CD14-positive monocyte (primary cell): ENCODE data around the gene WWC2. TPM values are rescaled to one million over a fixed set of nuclear protein-coding genes. Genes with fewer than 3 reads are reported as not detected.

ENCODE experiments used
- DNase-seq, 3 donors: peaks; one replicate each; pipeline ENCODE4 v3.0.0-alpha.2; 2011 to 2022
- H2AFZ ChIP-seq: 2 replicates; pipeline ENCODE4 v1.6.0; 2012; ENCODE audit warnings: mild to moderate bottlenecking, low read depth, low read length, inconsistent platforms; ENCODE audit not compliant: insufficient read depth, poor library complexity, severe bottlenecking
- H3K27ac ChIP-seq, 2 donors: 1 replicate in 1 of 2; 2 replicates in 1 of 2; pipeline ENCODE4 v1.5.1; 2012 to 2013; ENCODE audit warnings: low read length in 2 of 2, control low read depth in 1 of 2, inconsistent platforms in 1 of 2, low read depth in 1 of 2, mild to moderate bottlenecking in 1 of 2
- H3K27me3 ChIP-seq, 2 donors: one replicate each; pipeline versions ENCODE4 v1.6.0 to v1.6.1; 2011 to 2013; ENCODE audit warnings: low read length in 2 of 2; ENCODE audit not compliant: control insufficient read depth in 2 of 2, insufficient read depth in 2 of 2
- H3K36me3 ChIP-seq, 2 donors: replicated peaks in 1 of 2; 1 replicate in 1 of 2; 2 replicates in 1 of 2; pipeline versions ENCODE4 v1.5.1 to v1.6.1; 2012 to 2013; ENCODE audit warnings: low read length in 2 of 2, control low read depth in 1 of 2, inconsistent platforms in 1 of 2, mild to moderate bottlenecking in 1 of 2; ENCODE audit not compliant: insufficient read depth in 2 of 2, control insufficient read depth in 1 of 2
- H3K4me1 ChIP-seq, 2 donors: 1 replicate in 1 of 2; 2 replicates in 1 of 2; pipeline versions ENCODE4 v1.5.1 to v1.6.1; 2012 to 2013; ENCODE audit warnings: low read length in 2 of 2, control low read depth in 1 of 2, inconsistent platforms in 1 of 2, mild to moderate bottlenecking in 1 of 2, moderate library complexity in 1 of 2; ENCODE audit not compliant: insufficient read depth in 2 of 2, control insufficient read depth in 1 of 2
- H3K4me2 ChIP-seq: replicated peaks from 2 replicates; pipeline ENCODE3; 2012; ENCODE audit warnings: low read length, moderate library complexity, mild to moderate bottlenecking; ENCODE audit not compliant: poor library complexity, severe bottlenecking; ENCODE audit errors: extremely low read depth
- H3K4me3 ChIP-seq, 3 experiments: fragments of 200-600 bp in 1 of 3; sonication (generic) in 1 of 3; replicated peaks in 1 of 3; 1 replicate in 2 of 3; 2 replicates in 1 of 3; pipeline ENCODE4 v1.5.1; 2011 to 2013; ENCODE audit warnings: low read length in 3 of 3, mild to moderate bottlenecking in 3 of 3, control low read depth in 2 of 3, low read depth in 2 of 3, inconsistent platforms in 1 of 3, moderate library complexity in 1 of 3
- H3K79me2 ChIP-seq: 2 replicates; pipeline ENCODE4 v1.6.0; 2012; ENCODE audit warnings: mild to moderate bottlenecking, control low read depth, inconsistent platforms, low read length, moderate library complexity; ENCODE audit not compliant: insufficient read depth
- H3K9ac ChIP-seq: 2 replicates; pipeline ENCODE4 v1.6.0; 2017; ENCODE audit warnings: low read length, mild to moderate bottlenecking; ENCODE audit not compliant: insufficient read depth, poor library complexity, severe bottlenecking
- H3K9me3 ChIP-seq, 2 donors: replicated peaks in 1 of 2; 1 replicate in 1 of 2; 2 replicates in 1 of 2; pipeline versions ENCODE4 v1.5.1 to v1.6.1; 2012 to 2013; ENCODE audit warnings: low read length in 2 of 2, control low read depth in 1 of 2; ENCODE audit not compliant: control insufficient read depth in 1 of 2, insufficient read depth in 1 of 2
- H4K20me1 ChIP-seq: 2 replicates; pipeline ENCODE4 v1.6.0; 2012; ENCODE audit warnings: mild to moderate bottlenecking, low read length, control low read depth, moderate library complexity; ENCODE audit not compliant: insufficient read depth
- H3K27ac Mint-ChIP-seq, 7 donors: one replicate each; pipeline ENCODE4 v1.8.0; 2020; ENCODE audit warnings: mild to moderate bottlenecking in 7 of 7, mixed read lengths in 7 of 7, moderate library complexity in 6 of 7, inconsistent platforms in 2 of 7
- H3K27me3 Mint-ChIP-seq, 3 donors: one replicate each; pipeline ENCODE4 v1.8.0; 2021 to 2022; ENCODE audit warnings: low read depth in 3 of 3, mild to moderate bottlenecking in 3 of 3, mixed read lengths in 3 of 3, moderate library complexity in 3 of 3, inconsistent platforms in 1 of 3
- H3K36me3 Mint-ChIP-seq, 2 donors: one replicate each; pipeline ENCODE4 v1.8.0; 2020; ENCODE audit warnings: mixed read lengths in 2 of 2, inconsistent platforms in 1 of 2, mild to moderate bottlenecking in 1 of 2
- H3K4me1 Mint-ChIP-seq: one replicate; pipeline ENCODE4 v1.8.0; 2020; ENCODE audit warnings: mild to moderate bottlenecking, mixed read lengths
- H3K4me3 Mint-ChIP-seq, 2 donors: one replicate each; pipeline ENCODE4 v1.8.0; 2020; ENCODE audit warnings: mild to moderate bottlenecking in 2 of 2, mixed read lengths in 2 of 2, moderate library complexity in 1 of 2
- H3K9me3 Mint-ChIP-seq, 7 donors: one replicate each; pipeline ENCODE4 v1.8.0; 2020 to 2022; ENCODE audit warnings: mixed read lengths in 7 of 7, mild to moderate bottlenecking in 6 of 7, moderate library complexity in 6 of 7, inconsistent platforms in 2 of 7
- WGBS: methylation state at CpG from one replicate; pipeline ENCODE4 v1.1.5; 2013; ENCODE audit warnings: missing lambda C conversion rate; ENCODE audit not compliant: insufficient coverage; 5-methylcytosine and 5-hydroxymethylcytosine counted together
- intact Hi-C, 2 donors: fragments of 100-400 bp; cut with micrococcal nuclease; formaldehyde crosslinking; loops; one replicate each; pipeline versions ENCODE4 v1.15.0 to v1.15.1; 2023
- polyA plus RNA-seq, 3 donors: library from polyadenylated mRNA; depleted of rRNA in 1 of 3; unstranded in 2 of 3; stranded (reverse) in 1 of 3; fragments of 300-500 nt in 2 of 3; fragments of >200 nt in 1 of 3; fragmentation: Illumina TruSeq in 2 of 3; gene quantifications; 1 replicate in 2 of 3; 2 replicates in 1 of 3; pipeline ENCODE4 v1.2.3, GENCODE V29; 2012 to 2021
- TF ChIP-seq, protein P1 (sequence below): fragments of 200-600 bp; IDR thresholded peaks from one replicate; pipeline ENCODE4 v1.8.0; 2022; ENCODE audit warnings: antibody characterized with exemption, mild to moderate bottlenecking

The WWC2 gene
- polyA plus RNA-seq, 3 donors, result 1.9 to 3.8 (median 2.9) TPM

DNA sequence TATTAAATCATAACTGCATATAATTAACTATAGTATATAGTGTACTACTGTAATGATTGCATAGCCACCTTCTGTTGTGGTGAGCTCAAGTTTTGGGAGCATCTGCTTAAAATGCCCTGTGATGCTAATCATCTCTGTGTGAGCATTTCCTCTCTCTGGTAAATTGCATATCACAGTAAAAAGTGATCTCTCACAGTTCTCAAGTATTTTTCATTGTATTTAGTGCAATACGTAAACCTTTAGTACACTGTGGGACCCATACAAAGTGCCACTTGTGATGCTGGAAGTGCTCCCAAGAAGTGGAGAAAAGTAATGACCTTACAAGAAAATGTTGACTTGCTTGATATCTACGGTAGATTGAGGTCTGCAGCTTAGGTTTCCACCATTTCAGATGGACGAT, 82.0 kb downstream of the WWC2 start:
- H2AFZ ChIP-seq, result no peak overlapping the region
- TF ChIP-seq, protein P1, sequence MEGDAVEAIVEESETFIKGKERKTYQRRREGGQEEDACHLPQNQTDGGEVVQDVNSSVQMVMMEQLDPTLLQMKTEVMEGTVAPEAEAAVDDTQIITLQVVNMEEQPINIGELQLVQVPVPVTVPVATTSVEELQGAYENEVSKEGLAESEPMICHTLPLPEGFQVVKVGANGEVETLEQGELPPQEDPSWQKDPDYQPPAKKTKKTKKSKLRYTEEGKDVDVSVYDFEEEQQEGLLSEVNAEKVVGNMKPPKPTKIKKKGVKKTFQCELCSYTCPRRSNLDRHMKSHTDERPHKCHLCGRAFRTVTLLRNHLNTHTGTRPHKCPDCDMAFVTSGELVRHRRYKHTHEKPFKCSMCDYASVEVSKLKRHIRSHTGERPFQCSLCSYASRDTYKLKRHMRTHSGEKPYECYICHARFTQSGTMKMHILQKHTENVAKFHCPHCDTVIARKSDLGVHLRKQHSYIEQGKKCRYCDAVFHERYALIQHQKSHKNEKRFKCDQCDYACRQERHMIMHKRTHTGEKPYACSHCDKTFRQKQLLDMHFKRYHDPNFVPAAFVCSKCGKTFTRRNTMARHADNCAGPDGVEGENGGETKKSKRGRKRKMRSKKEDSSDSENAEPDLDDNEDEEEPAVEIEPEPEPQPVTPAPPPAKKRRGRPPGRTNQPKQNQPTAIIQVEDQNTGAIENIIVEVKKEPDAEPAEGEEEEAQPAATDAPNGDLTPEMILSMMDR, result no peak
- H3K79me2 ChIP-seq, result no peaks in the 10 kb centered on the region
- H3K9ac ChIP-seq, result no peak overlapping the region
- no peaks in the 10 kb centered on the region for H3K27me3 ChIP-seq
- peaks cover 10% of the 10 kb centered on the region for H3K4me1 Mint-ChIP-seq
- H3K4me1 ChIP-seq, result peaks cover 8 to 10% of the 10 kb centered on the region in 2 donors
- H3K9me3 ChIP-seq, result no peaks in the 10 kb centered on the region
- H3K36me3 Mint-ChIP-seq, result no peaks in the 10 kb centered on the region
- H3K9me3 Mint-ChIP-seq, result no peaks in the 10 kb centered on the region
- H3K4me3 Mint-ChIP-seq, result no peak overlapping the region
- H3K4me2 ChIP-seq, result no peak overlapping the region
- no peaks in the 10 kb centered on the region for H3K36me3 ChIP-seq
- DNase-seq, result no peak
- no peak overlapping the region for H3K27ac Mint-ChIP-seq
- WGBS, result no CpG with 5 or more reads among the region's 3 CpGs
- H4K20me1 ChIP-seq, result no peaks in the 10 kb centered on the region
- no peak overlapping the region for H3K27ac ChIP-seq
- H3K27me3 Mint-ChIP-seq, result peaks cover 0 to 4% (median 1%) of the 10 kb centered on the region in 3 donors
- no peak overlapping the region for H3K4me3 ChIP-seq
- intact Hi-C loops, result no loop called here

GRCh38 chr4:183182873-183183725, 84.0 kb downstream of the WWC2 start:
- no peak overlapping the region for H3K27ac ChIP-seq
- peaks cover 8 to 10% of the 10 kb centered on the region in 2 donors for H3K4me1 ChIP-seq
- H3K9me3 ChIP-seq, result no peaks in the 10 kb centered on the region
- DNase-seq, result peak; percentile 53 to 72 (median 57)
- H3K79me2 ChIP-seq, result no peaks in the 10 kb centered on the region
- Mint-ChIP-seq H3K36me3 (no peaks in the 10 kb centered on the region), H3K4me1 (peaks cover 10% of the 10 kb centered on the region), H3K9me3 (no peaks in the 10 kb centered on the region), H3K27me3 (peaks cover 0 to 4% (median 1%) of the 10 kb centered on the region in 3 donors), H3K27ac (peak overlapping the region in 3 of 7 donors; percentile 23 to 44 (median 27)), H3K4me3 (peak overlapping the region in 1 of 2 donors; percentile 62)
- 69% methylated on average over 7 of the region's 14 CpGs for WGBS
- H3K36me3 ChIP-seq, result no peaks in the 10 kb centered on the region
- TF ChIP-seq, protein P1, result no peak
- no peaks in the 10 kb centered on the region for H3K27me3 ChIP-seq
- no peaks in the 10 kb centered on the region for H4K20me1 ChIP-seq
- H2AFZ ChIP-seq, result no peak overlapping the region
- H3K9ac ChIP-seq, result no peak overlapping the region
- peak overlapping the region; percentile 7 for H3K4me2 ChIP-seq
- no peak overlapping the region for H3K4me3 ChIP-seq
- intact Hi-C loops, result no loop called here
